K562 (cell line): ENCODE results near the gene KRR1.

Source experiments
- CEBPZ ChIP-seq: fragments of 150-350 bp; IDR thresholded peaks from 2 replicates; pipeline ENCODE4 v1.6.1; 2014; ENCODE audit warnings: low read depth, mild to moderate bottlenecking, low read length, borderline replicate concordance
- CTCF ChIP-seq, 3 experiments: IDR thresholded peaks in 2 of 3; conservative IDR thresholded peaks in 1 of 3; 2 replicates each; pipeline ENCODE4 v1.5.1; 2011 to 2012; ENCODE audit warnings: low read length in 3 of 3, mild to moderate bottlenecking in 3 of 3, control low read depth in 2 of 3, improper control_type of control experiment in 1 of 3, inconsistent platforms in 1 of 3, low read depth in 1 of 3, mixed read lengths in 1 of 3, moderate library complexity in 1 of 3; ENCODE audit not compliant: insufficient read depth in 2 of 3
- E2F6 ChIP-seq, 2 experiments: IDR thresholded peaks; 2 replicates each; pipeline ENCODE4 v1.6.1; 2011; ENCODE audit warnings: borderline replicate concordance in 1 of 2, control low read depth in 1 of 2, low read depth in 1 of 2, low read length in 1 of 2, mild to moderate bottlenecking in 1 of 2, mixed read lengths in 1 of 2, moderate library complexity in 1 of 2; ENCODE audit not compliant: insufficient read depth in 1 of 2, insufficient read length in 1 of 2, poor library complexity in 1 of 2, severe bottlenecking in 1 of 2; ENCODE audit errors: extremely low read depth in 1 of 2
- MAZ ChIP-seq, 2 experiments: fragments of 450-650 bp in 1 of 2; sonication (generic) in 1 of 2; formaldehyde crosslinking; IDR thresholded peaks in 1 of 2; conservative IDR thresholded peaks in 1 of 2; 2 replicates each; pipeline versions ENCODE4 v1.4.0 to v1.5.0; 2020; ENCODE audit warnings: mild to moderate bottlenecking in 1 of 2, missing genetic modification reagents in 1 of 2
- NFIC ChIP-seq: fragments of 450-650 bp; IDR thresholded peaks from 2 replicates; pipeline ENCODE4 v1.6.1; 2017; ENCODE audit warnings: mild to moderate bottlenecking, inconsistent platforms
- PHF8 ChIP-seq: fragments of 200-600 bp; sonication (generic); IDR thresholded peaks from 2 replicates; pipeline ENCODE4 v1.6.1; 2012; ENCODE audit warnings: mixed run types, mild to moderate bottlenecking, inconsistent platforms, low read length, moderate library complexity, borderline replicate concordance
- RAD51 ChIP-seq: fragments of 450-650 bp; IDR thresholded peaks from 2 replicates; pipeline ENCODE4 v1.7.1; 2016; ENCODE audit warnings: low read depth, mild to moderate bottlenecking, borderline replicate concordance
- SETDB1 ChIP-seq: IDR thresholded peaks from one replicate; pipeline ENCODE4 v1.6.1; 2012; ENCODE audit warnings: low read length, control low read depth, inconsistent platforms
- TARDBP ChIP-seq: fragments of 450-650 bp; IDR thresholded peaks from 2 replicates; pipeline ENCODE4 v1.6.1; 2016
- TCF15 ChIP-seq: fragments of 250-450 bp; sonication (Bioruptor Pico); IDR thresholded peaks from 2 replicates; pipeline ENCODE4 v1.8.0; 2022; ENCODE audit warnings: moderate library complexity, mild to moderate bottlenecking, inconsistent platforms
- TFE3 ChIP-seq: fragments of 450-650 bp; formaldehyde crosslinking; IDR thresholded peaks from 2 replicates; pipeline ENCODE4 v1.4.0; 2020; ENCODE audit warnings: mild to moderate bottlenecking, mixed read lengths
- USF1 ChIP-seq: sonication (generic); formaldehyde crosslinking; IDR thresholded peaks from 2 replicates; pipeline ENCODE4 v1.9.0; 2022; ENCODE audit warnings: mild to moderate bottlenecking, missing genetic modification reagents
- ZNF232 ChIP-seq: sonication (generic); formaldehyde crosslinking; IDR thresholded peaks from 2 replicates; pipeline ENCODE4 v1.8.0; 2022; ENCODE audit warnings: mild to moderate bottlenecking, missing genetic modification reagents

GRCh38 chr12:75558287-75558686, 46.9 kb upstream of the KRR1 start:
- TF ChIP-seq NFIC (no peak), PHF8 (no peak), SETDB1 (no peak), CTCF (IDR thresholded peaks at IDR 0.05 in 2 of 3, conservative IDR thresholded peaks at IDR 0.05 in 1 of 3; ENCODE audit: insufficient read depth in 2 of 3, low read depth in 1 of 3, low read length in 3 of 3) (no peak), TARDBP (no peak), TFE3 (CRISPR knock-in tag) (no peak), TCF15 (no peak), E2F6 (IDR thresholded peaks at IDR 0.05; ENCODE audit: borderline replicate concordance in 1 of 2, extremely low read depth in 1 of 2, insufficient read depth in 1 of 2, insufficient read length in 1 of 2, low read depth in 1 of 2, low read length in 1 of 2, poor library complexity in 1 of 2, severe bottlenecking in 1 of 2) (no peak), MAZ (CRISPR knock-in tag; conservative IDR thresholded peaks at IDR 0.05 in 1 of 2, IDR thresholded peaks at IDR 0.05 in 1 of 2) (no peak), RAD51 (no peak), USF1 (CRISPR knock-in tag) (no peak), ZNF232 (CRISPR knock-in tag) (no peak), CEBPZ (no peak)
